ENCODE measurements around the gene GRAP.

- TF ChIP-seq CTCF (IDR thresholded peaks at IDR 0.05; ENCODE audit: extremely low read depth in 1 of 2, insufficient read depth in 1 of 2, low read depth in 1 of 2, low read length in 2 of 2) (no peak), POLR2A (IDR thresholded peaks at IDR 0.05; ENCODE audit: low read depth, low read length) (no peak), EZH2 (IDR thresholded peaks at IDR 0.05; ENCODE audit: borderline replicate concordance, low read depth, low read length, severe bottlenecking) (no peak), MYC (IDR thresholded peaks at IDR 0.05; ENCODE audit: low read depth, low read length) (no peak), POLR2AphosphoS5 (IDR thresholded peaks at IDR 0.05; ENCODE audit: insufficient read depth, low read depth, low read length) (no peak), JUN (IDR thresholded peaks at IDR 0.05; ENCODE audit: borderline replicate concordance, insufficient read depth, insufficient read length, low read depth) (no peak), FOS (IDR thresholded peaks at IDR 0.05; ENCODE audit: borderline replicate concordance, insufficient read depth, low read length) (no peak)
Measured at GRCh38 chr17:19014628-19015215, 32.0 kb downstream of the GRAP start.
